GM23338 (cell line): ENCODE results near the gene FBXO39. TPM values are rescaled to one million over a fixed set of nuclear protein-coding genes. Genes with fewer than 3 reads are reported as not detected.

Source experiments
- ATAC-seq: fragments of 200-7000 bp; cut with Tn5 transposase; 3 replicates; pipeline ENCODE4 v1.9.1; 2020
- DNase-seq: peaks from one replicate; pipeline ENCODE4 v3.0.0-alpha.2; 2015; ENCODE audit warnings: low spot score
- H2AFZ ChIP-seq: fragments of 200-600 bp; sonication (generic); 2 replicates; pipeline ENCODE4 v1.8.0; 2016; ENCODE audit warnings: antibody characterized with exemption, mild to moderate bottlenecking, moderate library complexity
- H3F3A ChIP-seq: fragments of 200-600 bp; sonication (generic); replicated peaks from 2 replicates; pipeline ENCODE4 v1.8.0; 2017; ENCODE audit warnings: antibody characterized with exemption, mixed run types, low read depth
- H3K27ac ChIP-seq: fragments of 200-600 bp; sonication (generic); 2 replicates; pipeline ENCODE4 v1.6.1; 2016; ENCODE audit warnings: low read depth
- H3K27me3 ChIP-seq: fragments of 200-600 bp; sonication (generic); 2 replicates; pipeline ENCODE4 v1.8.0; 2016; ENCODE audit warnings: mild to moderate bottlenecking, mixed run types, moderate library complexity; ENCODE audit not compliant: insufficient read depth
- H3K36me3 ChIP-seq: fragments of 200-600 bp; sonication (generic); 2 replicates; pipeline ENCODE4 v1.8.0; 2016; ENCODE audit warnings: mild to moderate bottlenecking; ENCODE audit not compliant: insufficient read depth
- H3K4me1 ChIP-seq: fragments of 200-600 bp; sonication (generic); 2 replicates; pipeline ENCODE4 v1.8.0; 2016; ENCODE audit warnings: mild to moderate bottlenecking, moderate library complexity; ENCODE audit not compliant: insufficient read depth
- H3K4me2 ChIP-seq: fragments of 200-600 bp; sonication (generic); 2 replicates; pipeline ENCODE4 v1.7.1; 2017; ENCODE audit warnings: mixed run types
- H3K4me3 ChIP-seq: fragments of 200-600 bp; sonication (generic); 2 replicates; pipeline ENCODE4 v1.6.1; 2016; ENCODE audit warnings: mixed run types
- H3K79me2 ChIP-seq: fragments of 200-600 bp; sonication (generic); replicated peaks from 2 replicates; pipeline ENCODE4 v1.8.0; 2017; ENCODE audit warnings: mild to moderate bottlenecking; ENCODE audit not compliant: insufficient read depth
- H3K9me2 ChIP-seq: fragments of 200-600 bp; sonication (generic); 2 replicates; pipeline ENCODE4 v1.8.0; 2017; ENCODE audit not compliant: insufficient read depth
- H4K20me1 ChIP-seq: fragments of 200-600 bp; sonication (generic); replicated peaks from 2 replicates; pipeline ENCODE4 v1.8.0; 2017; ENCODE audit warnings: mild to moderate bottlenecking; ENCODE audit not compliant: insufficient read depth
- H3K27ac Mint-ChIP-seq: 2 replicates; pipeline ENCODE4 v1.8.0; 2020; ENCODE audit warnings: inconsistent platforms, mild to moderate bottlenecking, moderate library complexity, mixed read lengths
- H3K27me3 Mint-ChIP-seq: 3 replicates; pipeline ENCODE4 v1.8.0; 2022; ENCODE audit warnings: low read depth, mild to moderate bottlenecking, moderate library complexity, mixed read lengths, inconsistent platforms; ENCODE audit not compliant: insufficient read depth, poor library complexity
- H3K36me3 Mint-ChIP-seq: 3 replicates; pipeline ENCODE4 v1.8.0; 2021; ENCODE audit warnings: low read depth, mild to moderate bottlenecking, inconsistent platforms, moderate library complexity, mixed read lengths
- H3K4me1 Mint-ChIP-seq: 3 replicates; pipeline ENCODE4 v1.8.0; 2020; ENCODE audit warnings: mild to moderate bottlenecking, inconsistent platforms, mixed read lengths
- H3K4me3 Mint-ChIP-seq: 3 replicates; pipeline ENCODE4 v1.8.0; 2021; ENCODE audit warnings: moderate library complexity, mild to moderate bottlenecking, inconsistent platforms, mixed read lengths
- H3K9me3 Mint-ChIP-seq: 3 replicates; pipeline ENCODE4 v1.8.0; 2020; ENCODE audit warnings: moderate library complexity, mild to moderate bottlenecking, inconsistent platforms, mixed read lengths
- CREB1 ChIP-seq: fragments of 250-450 bp; sonication (Bioruptor Pico); IDR thresholded peaks from 2 replicates; pipeline ENCODE4 v1.5.0; 2020; ENCODE audit warnings: low read depth, mild to moderate bottlenecking, moderate library complexity
- CTCF ChIP-seq, 2 experiments: fragments of 200-600 bp in 1 of 2; sonication (generic) in 1 of 2; conservative IDR thresholded peaks; 2 replicates each; pipeline versions ENCODE4 v1.5.1 to v1.6.1; 2016 to 2017; ENCODE audit warnings: antibody characterized with exemption in 2 of 2, low read depth in 2 of 2, mild to moderate bottlenecking in 2 of 2, moderate library complexity in 1 of 2
- ETS1 ChIP-seq: IDR thresholded peaks from 2 replicates; pipeline ENCODE4 v1.6.1; 2016; ENCODE audit warnings: antibody characterized with exemption
- EZH2 ChIP-seq: fragments of 200-600 bp; sonication (generic); IDR thresholded peaks from one replicate; pipeline ENCODE4 v1.8.0; 2017; ENCODE audit warnings: antibody characterized with exemption, mild to moderate bottlenecking, low read depth; ENCODE audit not compliant: unreplicated experiment
- EZH2phosphoT487 ChIP-seq: fragments of 200-600 bp; sonication (generic); IDR thresholded peaks from one replicate; pipeline ENCODE4 v1.8.1; 2018; ENCODE audit warnings: antibody characterized with exemption; ENCODE audit not compliant: unreplicated experiment
- JUNB ChIP-seq: IDR thresholded peaks from one replicate; pipeline ENCODE4 v1.6.1; 2016; ENCODE audit warnings: antibody characterized with exemption; ENCODE audit not compliant: unreplicated experiment
- NANOG ChIP-seq: IDR thresholded peaks from 2 replicates; pipeline ENCODE4 v1.6.1; 2016; ENCODE audit warnings: antibody characterized with exemption, borderline replicate concordance
- POLR2AphosphoS5 ChIP-seq: IDR thresholded peaks from 2 replicates; pipeline ENCODE4 v1.6.1; 2016; ENCODE audit warnings: antibody characterized with exemption, low read depth
- REST ChIP-seq: IDR thresholded peaks from one replicate; pipeline ENCODE4 v1.6.1; 2018; ENCODE audit warnings: antibody characterized with exemption; ENCODE audit not compliant: unreplicated experiment
- STAT1 ChIP-seq: IDR thresholded peaks from one replicate; pipeline ENCODE4 v1.6.1; 2016; ENCODE audit warnings: antibody characterized with exemption; ENCODE audit not compliant: unreplicated experiment
- ZNF114 ChIP-seq: fragments of 250-450 bp; sonication (Bioruptor Pico); IDR thresholded peaks from 2 replicates; pipeline ENCODE4 v1.5.0; 2020; ENCODE audit warnings: mild to moderate bottlenecking, moderate library complexity
- ZNF331 ChIP-seq: fragments of 250-450 bp; sonication (Bioruptor Pico); IDR thresholded peaks from 2 replicates; pipeline ENCODE4 v1.5.0; 2020; ENCODE audit warnings: low read depth, mild to moderate bottlenecking, moderate library complexity
- ZNF462 ChIP-seq: fragments of 250-450 bp; sonication (Bioruptor Pico); IDR thresholded peaks from 2 replicates; pipeline ENCODE4 v1.5.0; 2020; ENCODE audit warnings: mild to moderate bottlenecking, moderate library complexity
- polyA plus RNA-seq: library from polyadenylated mRNA; unstranded; fragments of >200 nt; fragmentation: Nextera tagmentation; extraction: Ambion mirVana; gene quantifications from 2 replicates; pipeline ENCODE4 v1.2.1, GENCODE V29; 2016
- total RNA-seq: library from RNA; depleted of rRNA; stranded (reverse); fragments of >200 nt; shearing (Covaris generic); gene quantifications from 2 replicates; pipeline ENCODE4 v1.2.3, GENCODE V29; 2014

FBXO39 gene
- total and polyA plus RNA-seq, 2 experiments from 2014 or later: not detected

GRCh38 chr17:6779411-6779810 is 3.4 kb downstream of the FBXO39 start:
- peaks cover 28% of the 10 kb centered on the region for H3K27me3 ChIP-seq
- H3K4me3 ChIP-seq: no peak overlapping the region
- no peaks in the 10 kb centered on the region for H3F3A ChIP-seq
- H3K27ac ChIP-seq: no peak overlapping the region
- Mint-ChIP-seq H3K9me3 (peaks cover 9% of the 10 kb centered on the region; the same call in 2 of the 3 replicates), H3K36me3 (no peaks in the 10 kb centered on the region), H3K4me3 (no peak overlapping the region), H3K4me1 (peaks cover 3% of the 10 kb centered on the region; the same call in 1 of the 3 replicates), H3K27me3 (peaks cover 17% of the 10 kb centered on the region), H3K27ac (no peak overlapping the region)
- H3K4me2 ChIP-seq: no peak overlapping the region
- no peak for TF ChIP-seq CTCF (conservative IDR thresholded peaks at IDR 0.05; ENCODE audit: low read depth in 2 of 2)
- TF ChIP-seq NANOG: no peak
- no peak for TF ChIP-seq REST
- TF ChIP-seq ETS1: no peak
- no peak for TF ChIP-seq ZNF114
- no peak for TF ChIP-seq EZH2
- no peak for TF ChIP-seq ZNF462 (CRISPR knock-in tag)
- TF ChIP-seq STAT1: no peak
- TF ChIP-seq JUNB: no peak
- no peak for TF ChIP-seq CREB1 (CRISPR knock-in tag)
- no peak for TF ChIP-seq ZNF331 (CRISPR knock-in tag)
- TF ChIP-seq POLR2AphosphoS5: no peak
- no peak for TF ChIP-seq EZH2phosphoT487
- no peaks in the 10 kb centered on the region for H4K20me1 ChIP-seq
- no peak for DNase-seq
- H3K79me2 ChIP-seq: no peaks in the 10 kb centered on the region
- H3K4me1 ChIP-seq: no peaks in the 10 kb centered on the region
- no peak overlapping the region for H2AFZ ChIP-seq
- H3K36me3 ChIP-seq: no peaks in the 10 kb centered on the region
- no peak for ATAC-seq
- H3K9me2 ChIP-seq: no peaks in the 10 kb centered on the region
